Jurkat, Clone E6-1 (cell line): ENCODE measurements around the gene NPFF.

Experiments used
- DNase-seq: peaks from one replicate; pipeline ENCODE4 v3.0.0-alpha.2; 2011; ENCODE audit warnings: low read depth, low spot score
- H3K4me3 ChIP-seq: 2 replicates; pipeline ENCODE4 v1.5.1; 2011; ENCODE audit warnings: mild to moderate bottlenecking, low read length, control low read depth, moderate library complexity

Gene NPFF

DNA sequence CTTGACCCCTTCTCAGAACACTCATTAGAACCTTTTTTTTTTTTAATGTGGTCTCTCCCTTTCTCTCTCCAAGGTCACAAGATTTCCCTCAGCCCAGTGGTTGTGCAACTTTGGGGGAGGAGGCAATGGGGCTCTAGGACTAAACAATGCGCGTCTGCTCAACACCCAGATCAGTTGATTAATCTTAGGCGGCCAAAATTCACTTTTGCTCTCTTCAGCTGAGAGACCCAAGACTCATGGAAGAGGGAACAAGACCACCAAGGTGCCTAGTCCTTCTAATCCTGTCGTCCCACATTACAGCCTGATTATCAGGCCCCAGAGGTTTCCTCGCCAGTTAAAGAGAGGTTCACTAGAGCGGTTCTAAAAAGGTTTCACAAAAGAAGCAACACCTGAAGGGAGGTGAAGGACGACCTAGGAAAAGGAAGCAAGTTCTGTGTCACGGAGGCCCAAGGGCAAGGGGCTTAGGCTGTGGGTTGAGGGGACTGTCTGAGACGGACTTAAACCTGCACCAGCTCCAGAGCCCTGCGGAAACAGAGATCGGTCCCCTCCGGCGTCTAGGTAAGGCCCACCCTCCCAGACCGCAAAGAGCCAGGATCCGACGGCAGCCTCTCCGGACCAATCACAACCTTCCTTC, 7.0 kb downstream of the NPFF start:
- H3K4me3 ChIP-seq: peak overlapping the region; percentile 100
- DNase-seq: no peak

- DNase-seq: no peak
- peak within 1 kb of the TSS; percentile 100 for H3K4me3 ChIP-seq
These were observed 7.8 kb downstream of the NPFF start, which contains the start of gene MAP3K12 for GRCh38 chr12:53499266-53500141. Gene MAP3K12, minus strand, starts transcription at chr12:53499458. Its CDS starts 12,067 bp downstream, at chr12:53487391.

- no peak overlapping the region for H3K4me3 ChIP-seq
- no peak for DNase-seq
These were observed 9.1 kb downstream of the NPFF start for GRCh38 chr12:53498235-53498630.

DNA sequence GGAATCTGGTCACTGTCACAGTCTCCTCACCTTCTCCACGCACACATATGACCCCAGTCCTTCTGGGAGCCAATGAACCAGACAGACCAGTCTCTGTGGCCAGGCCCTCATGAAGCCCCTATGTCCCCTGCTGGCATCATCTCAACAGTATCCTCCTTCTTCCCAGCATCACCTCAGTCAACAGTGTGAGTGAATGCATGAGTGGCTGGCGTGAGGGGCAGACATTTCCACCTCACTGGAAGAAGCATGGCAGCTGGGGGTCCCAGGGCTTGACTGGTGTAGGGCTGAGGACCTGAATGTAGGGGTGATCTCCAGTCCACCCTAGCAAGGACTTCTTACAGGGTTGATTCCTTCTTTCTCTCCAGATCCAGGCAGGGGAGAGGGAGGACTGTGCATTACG, 9.8 kb downstream of the NPFF start:
- no peak for DNase-seq
- no peak overlapping the region for H3K4me3 ChIP-seq

GRCh38 chr12:53496752-53497032, 10.6 kb downstream of the NPFF start:
- no peak for DNase-seq
- H3K4me3 ChIP-seq: no peak overlapping the region

- no peak overlapping the region for H3K4me3 ChIP-seq
- DNase-seq: no peak
These were observed 11.2 kb downstream of the NPFF start for GRCh38 chr12:53495903-53496751.

GRCh38 chr12:53493610-53494391, 13.5 kb downstream of the NPFF start:
- no peak for DNase-seq
- H3K4me3 ChIP-seq: peak overlapping the region; percentile 69

GRCh38 chr12:53492830-53493609, 14.3 kb downstream of the NPFF start:
- peak; percentile 69 for DNase-seq

DNA sequence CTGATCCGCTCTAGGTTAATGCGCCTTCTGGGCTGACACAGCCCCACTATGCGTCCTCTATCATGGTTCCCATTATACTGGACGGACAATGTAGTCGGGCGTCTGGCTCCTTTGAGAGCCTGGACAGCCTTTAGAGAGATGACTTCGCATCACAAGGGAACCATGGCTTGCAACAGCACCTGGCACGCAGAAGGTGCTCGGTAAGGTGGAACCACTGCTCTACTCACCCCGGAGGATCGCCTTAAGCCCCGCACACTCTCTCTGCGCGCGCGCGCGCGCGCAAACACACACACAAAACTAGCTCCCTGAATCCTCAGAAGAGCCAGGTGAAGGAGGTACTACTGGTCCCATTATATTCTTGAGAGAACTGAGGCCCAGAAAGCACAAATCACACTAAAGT, 15.1 kb downstream of the NPFF start:
- no peak overlapping the region for H3K4me3 ChIP-seq
- DNase-seq: no peak

More at GRCh38 chr12:53492830-53493609, 14.3 kb downstream of the NPFF start:
- H3K4me3 ChIP-seq: peak overlapping the region; percentile 69

- H3K4me3 ChIP-seq: no peak overlapping the region
- DNase-seq: no peak
These were observed 17.9 kb downstream of the NPFF start for GRCh38 chr12:53489242-53489864.

DNA sequence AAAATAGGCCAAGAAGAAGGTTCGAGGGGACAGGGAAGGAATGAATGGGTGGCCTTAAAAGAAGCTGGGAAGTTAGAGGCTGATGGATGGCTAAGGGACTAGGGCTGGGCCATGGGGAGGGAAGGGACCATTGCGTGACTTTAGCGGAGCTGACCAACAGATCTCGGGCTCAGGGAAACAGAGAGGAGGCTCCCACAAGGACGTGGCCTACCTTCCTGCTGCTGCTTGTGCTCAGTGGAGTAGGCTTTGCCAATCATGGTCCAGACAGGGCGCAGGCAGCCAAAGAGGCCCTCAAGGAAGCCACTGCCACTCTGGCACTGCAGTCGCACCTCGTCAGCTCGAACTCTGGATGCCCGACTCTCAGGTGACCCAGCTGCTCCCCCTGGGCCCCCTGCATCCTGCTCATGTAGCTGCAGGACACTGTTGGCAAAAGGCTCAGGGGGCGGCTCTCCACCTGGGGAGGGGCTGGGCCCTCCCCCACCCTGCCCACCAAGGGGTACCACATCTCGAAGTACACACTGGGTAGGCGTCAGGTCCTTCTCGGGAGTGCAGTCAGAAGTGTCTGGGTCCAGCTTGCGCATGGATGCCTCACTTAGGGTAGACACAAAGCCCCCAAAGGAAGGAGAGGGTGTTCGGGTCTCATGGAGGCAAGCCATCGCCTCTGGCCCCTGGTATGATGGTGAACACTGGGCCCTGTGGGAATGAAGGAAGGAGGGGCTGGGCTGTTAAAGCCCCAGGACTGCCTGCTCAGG, 20.4 kb downstream of the NPFF start:
- H3K4me3 ChIP-seq: no peak overlapping the region
- DNase-seq: no peak

- H3K4me3 ChIP-seq: no peak overlapping the region
- DNase-seq: no peak
These were observed 21.1 kb downstream of the NPFF start for GRCh38 chr12:53485955-53486735.

- DNase-seq: no peak
These were observed 22.4 kb downstream of the NPFF start for GRCh38 chr12:53484686-53485575.

GRCh38 chr12:53483979-53484377, 23.3 kb downstream of the NPFF start:
- no peak overlapping the region for H3K4me3 ChIP-seq
- DNase-seq: no peak

More at GRCh38 chr12:53484686-53485575, 22.4 kb downstream of the NPFF start:
- H3K4me3 ChIP-seq: no peak overlapping the region

GRCh38 chr12:53483225-53483978, 23.9 kb downstream of the NPFF start:
- no peak overlapping the region for H3K4me3 ChIP-seq
- DNase-seq: no peak
